IPS-15b (cell line): Measurements from ENCODE around the gene TSHZ2.
"Not testable (repeated sequence)": the region's sequence is repeated elsewhere in the genome, so short reads cannot be mapped to it uniquely, and the experiment has no call there.

Source experiments
- H3K27me3 ChIP-seq: one replicate; pipeline ENCODE4 v1.6.1; 2013; ENCODE audit warnings: low read length; ENCODE audit not compliant: control insufficient read depth, insufficient read depth
- H3K36me3 ChIP-seq: one replicate; pipeline ENCODE4 v1.6.1; 2013; ENCODE audit warnings: low read length; ENCODE audit not compliant: control insufficient read depth, insufficient read depth
- H3K4me1 ChIP-seq: one replicate; pipeline ENCODE4 v1.6.1; 2013; ENCODE audit warnings: mild to moderate bottlenecking, low read length; ENCODE audit not compliant: control insufficient read depth, insufficient read depth
- H3K4me3 ChIP-seq: one replicate; pipeline ENCODE4 v1.5.1; 2013; ENCODE audit warnings: low read depth, low read length
- H3K9ac ChIP-seq: one replicate; pipeline ENCODE4 v1.6.1; 2013; ENCODE audit warnings: low read depth, mild to moderate bottlenecking, low read length
- H3K9me3 ChIP-seq: one replicate; pipeline ENCODE4 v1.6.1; 2013; ENCODE audit warnings: mild to moderate bottlenecking, low read length; ENCODE audit not compliant: control insufficient read depth, insufficient read depth

The TSHZ2 gene

DNA sequence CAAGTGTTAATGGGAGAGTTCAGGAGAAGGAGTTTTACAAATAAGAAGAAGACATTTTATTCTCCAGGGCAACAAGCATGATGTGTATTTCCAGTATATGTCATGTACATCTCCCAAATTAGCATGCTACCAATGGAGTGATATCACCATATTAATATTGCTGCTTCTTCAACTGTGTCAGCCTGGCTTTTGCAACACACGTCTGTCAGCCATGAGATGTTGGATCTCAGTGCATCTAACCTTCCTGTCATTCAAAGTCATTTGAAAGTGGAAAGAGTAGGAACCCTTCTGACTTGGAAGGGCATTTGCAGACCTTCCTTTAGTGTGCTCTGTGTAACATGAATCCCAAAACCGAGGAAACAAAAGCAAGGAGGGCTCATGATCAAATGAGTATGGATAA is 337.4 kb downstream of the TSHZ2 start:
- no peaks in the 10 kb centered on the region for H3K36me3 ChIP-seq
- H3K4me3 ChIP-seq: no peak overlapping the region
- H3K4me1 ChIP-seq: no peaks in the 10 kb centered on the region
- no peak overlapping the region for H3K9ac ChIP-seq
- no peaks in the 10 kb centered on the region for H3K9me3 ChIP-seq
- no peaks in the 10 kb centered on the region for H3K27me3 ChIP-seq

GRCh38 chr20:53312957-53313356 is 340.8 kb downstream of the TSHZ2 start:
- H3K36me3 ChIP-seq: no peaks in the 10 kb centered on the region
- H3K9ac ChIP-seq: no peak overlapping the region
- H3K4me3 ChIP-seq: no peak overlapping the region
- H3K27me3 ChIP-seq: no peaks in the 10 kb centered on the region
- no peaks in the 10 kb centered on the region for H3K9me3 ChIP-seq
- peaks cover 6% of the 10 kb centered on the region for H3K4me1 ChIP-seq

- no peak overlapping the region for H3K4me3 ChIP-seq
- H3K27me3 ChIP-seq: no peaks in the 10 kb centered on the region
- H3K36me3 ChIP-seq: no peaks in the 10 kb centered on the region
- no peaks in the 10 kb centered on the region for H3K9me3 ChIP-seq
- no peak overlapping the region for H3K9ac ChIP-seq
- H3K4me1 ChIP-seq: peaks cover 6% of the 10 kb centered on the region
Measured at GRCh38 chr20:53316206-53316937, 344.2 kb downstream of the TSHZ2 start.

GRCh38 chr20:53319200-53319599 is 347.0 kb downstream of the TSHZ2 start:
- Histone ChIP-seq H3K9ac (no peak overlapping the region), H3K4me1 (peaks cover 6% of the 10 kb centered on the region), H3K27me3 (no peaks in the 10 kb centered on the region), H3K4me3 (no peak overlapping the region), H3K36me3 (no peaks in the 10 kb centered on the region), H3K9me3 (no peaks in the 10 kb centered on the region)

DNA sequence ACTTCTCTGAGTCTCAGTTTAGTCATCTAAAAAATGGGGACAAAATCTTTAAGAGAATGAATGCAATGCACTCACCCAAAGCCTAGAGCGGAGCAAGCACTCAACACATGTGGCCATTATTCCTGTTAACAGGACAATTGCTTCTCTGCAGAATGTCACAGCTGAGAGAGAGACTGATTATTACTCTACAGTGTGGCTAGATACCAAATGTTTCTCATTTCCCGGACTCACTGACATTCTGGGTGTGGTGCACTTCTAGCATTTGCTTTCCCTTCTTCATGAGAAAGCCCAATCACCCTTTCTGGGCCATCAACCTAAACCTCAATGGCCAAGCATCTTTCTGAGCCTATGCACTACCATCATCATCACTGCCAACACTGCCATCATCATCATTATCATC is 347.6 kb downstream of the TSHZ2 start:
- no peaks in the 10 kb centered on the region for H3K27me3 ChIP-seq
- H3K9ac ChIP-seq: no peak overlapping the region

GRCh38 chr20:53320701-53321100 is 348.5 kb downstream of the TSHZ2 start:
- no peak overlapping the region for H3K9ac ChIP-seq
- no peaks in the 10 kb centered on the region for H3K27me3 ChIP-seq
- H3K9me3 ChIP-seq: no peaks in the 10 kb centered on the region
- H3K4me3 ChIP-seq: no peak overlapping the region
- H3K36me3 ChIP-seq: no peaks in the 10 kb centered on the region
- H3K4me1 ChIP-seq: peaks cover 6% of the 10 kb centered on the region

More for the DNA sequence above, 347.6 kb downstream of the TSHZ2 start:
- Histone ChIP-seq H3K36me3 (no peaks in the 10 kb centered on the region), H3K4me1 (peaks cover 6% of the 10 kb centered on the region), H3K9me3 (no peaks in the 10 kb centered on the region), H3K4me3 (no peak overlapping the region)

GRCh38 chr20:53321596-53321995 is 349.4 kb downstream of the TSHZ2 start:
- H3K9me3 ChIP-seq: no peaks in the 10 kb centered on the region
- no peaks in the 10 kb centered on the region for H3K4me1 ChIP-seq
- H3K9ac ChIP-seq: no peak overlapping the region
- no peaks in the 10 kb centered on the region for H3K36me3 ChIP-seq
- H3K4me3 ChIP-seq: no peak overlapping the region
- no peaks in the 10 kb centered on the region for H3K27me3 ChIP-seq

- no peaks in the 10 kb centered on the region for H3K9me3 ChIP-seq
Measured at GRCh38 chr20:53322651-53323050, 350.5 kb downstream of the TSHZ2 start.

DNA sequence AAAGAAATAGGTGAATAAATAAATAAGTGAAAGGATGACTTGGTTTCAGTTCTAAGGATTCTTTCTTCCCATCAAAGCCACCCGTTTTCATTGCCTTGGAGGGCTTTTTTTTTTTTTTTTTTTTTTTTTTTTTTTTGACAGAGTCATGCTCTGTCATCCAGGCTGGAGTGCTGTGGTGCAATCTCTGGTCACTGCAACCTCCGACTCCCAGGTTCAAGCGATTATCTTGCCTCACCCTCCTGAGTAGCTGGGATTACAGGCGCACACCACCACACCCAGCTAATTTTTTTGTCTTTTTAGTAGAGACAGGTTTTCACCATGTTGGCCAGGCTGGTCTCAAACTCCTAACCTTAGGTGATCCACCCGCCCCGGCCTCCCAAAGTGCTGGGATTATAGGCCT is 351.3 kb downstream of the TSHZ2 start:
- H3K4me3 ChIP-seq, H3K9ac ChIP-seq, H3K9me3 ChIP-seq, H3K27me3 ChIP-seq, H3K36me3 ChIP-seq, H3K4me1 ChIP-seq: not testable (repeated sequence)

More at GRCh38 chr20:53322651-53323050, 350.5 kb downstream of the TSHZ2 start:
- Histone ChIP-seq H3K4me1 (no peaks in the 10 kb centered on the region), H3K36me3 (no peaks in the 10 kb centered on the region), H3K4me3 (no peak overlapping the region), H3K27me3 (no peaks in the 10 kb centered on the region), H3K9ac (no peak overlapping the region)

- Histone ChIP-seq H3K9me3 (no peaks in the 10 kb centered on the region), H3K36me3 (no peaks in the 10 kb centered on the region), H3K4me1 (peaks cover 7% of the 10 kb centered on the region), H3K9ac (no peak overlapping the region), H3K4me3 (no peak overlapping the region), H3K27me3 (no peaks in the 10 kb centered on the region)
Measured at GRCh38 chr20:53324816-53325215, 352.7 kb downstream of the TSHZ2 start.

- no peaks in the 10 kb centered on the region for H3K27me3 ChIP-seq
- no peaks in the 10 kb centered on the region for H3K9me3 ChIP-seq
- H3K9ac ChIP-seq: no peak overlapping the region
- H3K4me1 ChIP-seq: peaks cover 12% of the 10 kb centered on the region
- H3K36me3 ChIP-seq: no peaks in the 10 kb centered on the region
- H3K4me3 ChIP-seq: no peak overlapping the region
Measured at GRCh38 chr20:53328961-53329360, 356.8 kb downstream of the TSHZ2 start.

DNA sequence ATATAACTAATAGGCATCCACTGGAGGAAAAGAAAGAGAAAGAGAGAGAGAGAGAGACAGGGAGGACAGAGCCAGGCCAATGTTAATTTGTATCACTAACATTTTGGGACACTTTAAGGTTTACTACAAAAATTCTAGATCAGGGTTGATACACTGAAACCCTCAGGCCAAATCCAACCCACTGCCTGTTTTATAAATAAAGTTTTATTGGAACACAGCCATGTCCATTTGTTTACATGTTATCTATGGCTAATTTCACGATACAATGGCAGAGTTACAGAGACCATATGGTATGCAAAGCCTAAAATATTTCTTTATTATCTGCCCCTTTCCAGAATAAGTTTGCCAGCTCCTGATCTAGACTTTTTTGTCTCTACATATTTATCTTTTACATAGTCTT is 357.6 kb downstream of the TSHZ2 start:
- Histone ChIP-seq H3K9me3 (no peaks in the 10 kb centered on the region), H3K36me3 (no peaks in the 10 kb centered on the region), H3K4me3 (no peak overlapping the region), H3K9ac (no peak overlapping the region), H3K4me1 (peaks cover 12% of the 10 kb centered on the region), H3K27me3 (no peaks in the 10 kb centered on the region)
